GM18909 (cell line): ENCODE data around the gene STK16.

Experiments used
- ATAC-seq: cut with Tn5 transposase; IDR thresholded peaks from one replicate; pipeline ENCODE4 v1.9.1; 2021; ENCODE audit warnings: mild to moderate bottlenecking; ENCODE audit not compliant: unreplicated experiment, poor library complexity

STK16 gene

DNA sequence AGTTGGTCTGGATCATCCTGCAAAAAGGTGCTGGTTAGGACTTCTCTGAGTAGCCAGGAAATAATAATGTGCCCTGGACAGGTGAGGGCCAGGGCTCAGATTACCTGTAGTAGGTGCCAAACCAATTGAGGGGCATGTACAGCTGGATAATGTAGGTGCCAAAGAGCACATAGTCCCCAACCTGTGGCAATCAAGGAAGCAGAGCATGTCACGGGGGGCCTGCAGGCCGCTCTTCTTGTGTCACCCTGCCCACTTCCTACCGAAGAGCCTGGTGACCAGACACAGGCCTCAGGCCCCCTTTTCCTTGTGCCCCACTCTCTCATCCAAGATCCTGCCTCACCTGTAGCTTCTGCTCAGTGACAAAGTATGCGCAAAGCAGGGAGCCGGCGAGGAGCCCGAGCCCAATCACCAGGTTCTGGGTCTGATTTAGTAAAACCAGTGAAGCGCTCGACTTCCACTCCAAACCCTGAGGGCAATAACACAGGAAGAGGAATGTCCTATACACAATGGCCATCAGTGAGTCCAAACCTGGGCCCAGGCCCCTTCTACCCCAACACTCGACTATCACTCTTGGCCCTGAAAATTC, 31.7 kb upstream of the STK16 start:
- no peak for ATAC-seq

DNA sequence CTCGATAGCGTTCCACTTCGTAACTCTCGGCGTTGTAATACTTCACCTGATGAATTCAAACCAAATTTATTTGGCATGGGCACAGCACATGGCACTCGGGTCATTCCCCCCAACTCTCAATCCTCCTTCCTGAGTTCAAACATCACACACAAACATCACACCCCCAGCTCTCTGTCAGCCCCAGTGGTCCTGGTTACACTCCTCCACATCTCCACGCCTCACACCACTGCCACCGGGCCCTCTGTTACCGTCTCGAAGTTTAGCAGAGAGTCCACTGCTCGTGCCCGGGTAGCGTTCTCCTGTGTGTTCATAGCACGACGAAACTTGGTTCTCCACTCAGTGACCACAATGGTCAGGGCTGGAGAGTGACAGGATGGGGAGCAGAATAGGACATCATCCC, 31.1 kb upstream of the STK16 start:
- ATAC-seq = no peak

DNA sequence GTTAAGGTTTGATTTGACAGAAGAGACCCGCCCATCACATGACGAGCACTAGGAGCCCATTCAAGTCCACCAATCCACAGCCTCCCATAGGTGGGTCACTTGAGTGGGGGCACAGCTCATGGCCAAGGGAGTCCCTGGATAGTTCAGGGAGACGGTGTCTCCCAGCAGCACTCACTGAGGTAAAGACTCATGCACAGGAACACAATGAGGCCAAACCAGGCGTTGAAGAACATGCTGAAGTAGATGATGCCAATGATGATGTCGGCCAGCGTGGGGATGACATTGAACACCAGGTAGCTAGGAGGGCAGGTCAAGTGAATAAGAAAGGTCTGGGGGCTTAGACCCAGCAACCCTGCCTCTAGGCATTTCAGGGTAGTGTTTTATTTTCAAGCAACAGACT, 30.5 kb upstream of the STK16 start:
- ATAC-seq = no peak

DNA sequence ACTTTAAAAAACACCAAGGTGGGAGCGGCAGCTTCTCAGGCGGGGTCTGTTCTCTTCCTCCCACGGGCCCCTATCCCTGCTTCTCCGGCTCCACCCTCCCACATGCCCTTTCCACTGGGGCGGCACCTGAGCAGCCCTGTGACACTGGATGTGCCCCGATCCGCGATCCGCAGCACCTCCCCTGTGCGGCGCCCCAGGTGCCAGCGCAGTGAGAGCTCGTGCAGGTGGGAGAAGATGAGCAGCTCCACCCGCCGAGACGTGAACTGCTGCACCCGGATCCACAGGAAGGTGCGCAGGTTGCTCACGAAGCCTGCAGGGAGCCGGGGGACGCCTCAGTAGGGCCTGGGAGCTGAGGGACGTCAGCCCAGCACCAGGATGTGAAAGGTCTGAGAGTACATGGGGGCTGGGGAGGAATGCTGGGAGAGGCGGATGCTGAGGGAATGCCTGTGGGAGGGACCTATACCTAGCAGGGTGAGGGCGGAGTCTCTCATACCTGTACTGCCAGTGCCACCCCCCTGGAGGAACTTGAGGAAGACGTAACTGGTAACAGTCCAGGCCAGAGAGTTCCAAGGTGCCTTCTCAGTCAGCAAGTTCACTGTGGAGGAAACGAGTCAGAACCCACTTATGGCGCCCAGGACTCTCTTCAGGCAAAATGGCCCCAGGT, 29.3 kb upstream of the STK16 start:
- no peak for ATAC-seq

DNA sequence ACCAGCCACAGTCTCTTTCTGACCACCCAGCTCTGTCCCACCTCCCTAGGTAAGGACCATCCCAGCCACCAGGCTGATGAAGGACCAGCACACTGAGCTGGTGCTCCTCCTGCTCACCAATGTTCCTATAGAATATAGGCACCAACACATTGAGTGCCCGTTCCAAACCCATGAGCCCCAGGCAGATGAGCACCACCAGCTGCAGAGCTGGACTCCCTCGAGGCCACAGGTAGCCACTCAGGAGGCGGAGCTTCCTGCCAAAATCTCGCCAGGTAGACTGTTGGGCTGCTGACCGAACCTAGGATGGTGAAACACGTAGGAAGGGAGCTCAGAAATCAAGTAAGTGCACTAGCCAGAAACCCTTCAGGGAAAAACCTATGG, 28.8 kb upstream of the STK16 start:
- ATAC-seq = no peak

DNA sequence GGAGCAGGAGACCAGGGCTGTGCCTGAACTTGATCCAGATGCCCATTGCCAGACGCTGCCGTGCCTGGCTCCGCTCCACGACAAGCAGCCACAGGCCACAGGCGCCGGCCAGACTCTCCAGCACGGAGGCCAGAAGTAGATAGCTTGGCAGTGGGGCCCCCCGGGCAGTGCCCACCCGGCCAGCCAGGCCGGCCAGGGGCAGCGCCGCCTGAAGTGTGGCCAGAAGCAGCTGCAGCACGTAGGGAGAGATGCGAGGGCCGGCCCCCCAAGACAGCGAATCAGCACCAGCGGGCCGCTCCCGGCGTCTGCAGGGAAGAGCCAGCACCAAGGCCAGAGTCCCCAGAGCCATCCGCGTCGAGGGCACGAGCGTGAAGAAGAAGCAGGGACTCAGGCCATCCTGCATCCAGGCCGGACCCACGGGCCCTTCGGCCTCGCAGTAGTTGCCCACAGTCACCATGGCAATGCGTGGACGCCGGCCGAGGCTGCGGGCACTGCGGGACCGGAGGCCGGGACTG, 27.0 kb upstream of the STK16 start:
- peak; percentile 22 for ATAC-seq

DNA sequence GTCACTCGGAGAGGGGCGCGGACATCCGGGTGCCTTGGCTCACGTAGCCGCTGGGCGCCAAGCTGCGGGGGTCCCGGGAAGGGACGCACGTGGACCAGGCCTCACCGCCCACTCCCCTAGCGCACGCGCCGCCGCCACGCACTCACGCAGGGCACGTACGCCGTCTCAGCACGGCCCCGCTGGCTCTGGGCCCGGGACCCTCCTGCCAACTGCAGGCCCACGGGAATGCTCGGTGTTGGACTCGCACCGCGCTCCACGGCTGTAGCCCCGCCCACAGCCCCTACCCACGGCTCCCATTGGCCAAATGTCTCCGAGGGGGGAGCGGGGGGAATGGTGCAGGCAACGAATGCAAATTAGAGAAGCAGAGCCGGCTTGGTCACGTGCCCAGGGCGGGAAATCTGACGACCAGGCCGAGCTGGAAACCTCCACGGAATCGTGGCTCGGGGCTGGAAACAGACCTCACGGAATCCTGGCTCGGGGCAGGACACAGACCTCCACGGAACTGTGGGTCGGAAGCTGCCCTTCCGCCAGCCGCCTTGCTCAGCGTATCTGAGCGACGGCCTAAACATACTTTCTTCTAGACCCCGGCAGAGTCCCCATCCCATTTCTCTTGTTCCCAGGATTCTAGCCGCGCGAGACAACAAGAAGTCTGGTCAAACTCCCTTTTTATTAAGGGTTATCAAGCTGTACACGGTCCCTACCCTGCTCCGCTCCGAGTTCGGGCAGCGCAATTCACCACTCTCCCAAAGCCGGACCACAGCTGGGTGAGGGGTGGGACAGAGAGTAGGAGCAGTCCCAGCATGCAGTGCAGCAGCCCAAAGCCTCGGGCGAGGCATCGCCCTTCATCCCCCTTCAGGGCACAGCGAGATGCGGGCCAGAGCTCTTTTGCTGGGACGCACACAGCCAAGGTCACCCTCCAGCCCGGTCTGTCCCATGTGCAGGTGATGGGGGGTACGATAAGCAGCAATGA, 26.3 kb upstream of the STK16 start, which contains the start of gene ABCB6:
ABCB6 (minus strand) TSS at position 227 of the 970 bp plus-strand sequence. CDS start 285 bp downstream, outside the sequence.
- ATAC-seq = peak; percentile 81

DNA sequence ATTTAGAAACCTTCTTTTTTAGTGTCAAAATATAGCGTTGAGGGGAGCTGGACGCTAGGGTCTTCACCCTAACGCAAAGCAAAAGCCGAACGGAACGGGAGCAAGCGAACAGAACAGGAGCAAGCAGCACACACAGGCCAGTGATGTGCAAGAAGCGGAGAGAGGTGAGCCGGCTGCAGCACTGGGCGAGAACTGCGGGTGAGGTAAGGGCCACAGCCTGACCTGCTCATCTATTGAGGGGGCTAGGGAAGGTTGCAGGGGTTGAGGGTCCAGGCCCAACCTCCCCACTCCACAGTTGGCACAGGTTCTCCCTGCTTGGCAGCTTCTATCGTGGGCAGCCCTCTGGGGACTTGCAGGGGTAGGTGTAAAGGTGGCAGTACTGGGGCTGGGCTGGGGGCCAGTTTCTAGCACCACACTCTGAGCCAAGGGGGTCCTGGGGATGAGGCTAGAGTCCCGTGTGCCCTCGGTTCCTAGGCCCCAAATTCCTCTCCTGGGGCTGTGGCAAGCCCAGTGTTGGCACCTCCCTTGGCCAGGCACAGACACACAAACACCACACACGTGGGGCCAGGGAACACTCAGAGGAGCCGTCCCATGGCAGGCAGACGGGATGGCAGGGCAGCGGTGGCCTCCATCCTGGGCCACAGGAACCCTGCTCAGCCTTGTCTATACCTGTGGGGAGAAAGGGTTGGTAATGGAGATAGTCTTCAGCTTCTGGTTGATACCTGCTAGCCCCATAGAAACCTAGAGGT, 25.3 kb upstream of the STK16 start:
- ATAC-seq = no peak

DNA sequence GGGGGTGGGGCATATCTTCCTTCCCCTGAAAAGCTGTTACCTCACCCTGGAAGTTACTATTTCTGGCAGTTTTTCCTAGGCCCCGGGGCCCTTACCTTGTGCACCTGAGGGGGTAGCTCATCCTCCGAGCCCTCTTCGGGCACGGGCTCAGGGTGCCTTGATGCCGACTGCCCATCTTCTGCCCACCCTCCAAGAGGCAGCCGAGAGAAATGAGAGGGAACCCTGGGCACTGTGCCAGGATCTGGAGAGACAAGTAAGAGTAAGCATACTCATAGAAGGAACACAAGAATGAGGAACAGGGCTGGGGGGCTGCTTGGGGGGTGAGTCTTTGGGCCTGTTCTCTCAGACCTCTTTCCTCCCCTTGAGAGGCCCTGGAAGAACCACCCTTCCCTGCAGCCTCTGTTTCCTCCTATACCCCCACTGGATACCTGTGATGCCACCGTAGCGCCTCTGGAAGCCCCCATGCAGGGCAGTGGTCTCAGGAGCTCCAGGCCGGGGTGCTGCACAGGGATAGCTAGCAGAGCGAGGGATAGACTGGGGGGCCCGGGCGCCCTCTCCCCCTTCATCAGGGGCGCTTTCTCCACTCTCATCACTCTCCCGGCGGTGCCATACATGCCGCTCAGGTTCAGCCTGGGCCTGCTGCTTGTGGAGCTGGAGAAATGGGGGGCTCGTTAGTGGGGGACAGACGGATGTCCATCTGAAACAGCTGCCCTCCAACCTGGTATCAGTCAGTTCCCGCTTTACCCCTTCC, 24.5 kb upstream of the STK16 start:
- no peak for ATAC-seq

DNA sequence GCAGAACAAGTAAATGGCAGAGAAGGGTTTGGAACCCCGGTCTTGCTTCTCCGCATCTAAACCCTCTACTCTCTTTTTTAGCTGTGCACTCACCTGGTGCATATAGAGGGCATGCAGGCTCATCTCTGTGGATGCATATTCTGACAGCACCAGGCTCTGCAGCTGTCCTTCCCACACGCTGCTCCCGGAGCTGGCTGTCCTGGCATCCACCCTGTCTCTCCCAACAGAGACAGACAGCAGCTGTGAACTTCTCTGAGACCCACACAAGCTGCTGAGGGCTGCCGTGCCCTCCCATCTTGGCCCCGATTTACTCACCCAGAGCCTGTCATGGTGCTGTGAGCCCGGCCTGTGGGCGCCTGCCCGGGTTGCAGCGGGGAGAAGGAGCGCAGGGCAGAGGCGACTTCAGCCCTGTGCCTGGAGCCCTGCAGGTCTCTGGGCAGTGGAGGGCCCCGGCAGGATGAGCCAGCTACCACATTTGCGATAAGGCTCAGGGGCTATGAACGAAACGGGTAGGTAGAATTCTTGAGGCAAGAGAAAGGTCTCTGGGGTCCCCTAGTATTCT, 23.2 kb upstream of the STK16 start:
- no peak for ATAC-seq

DNA sequence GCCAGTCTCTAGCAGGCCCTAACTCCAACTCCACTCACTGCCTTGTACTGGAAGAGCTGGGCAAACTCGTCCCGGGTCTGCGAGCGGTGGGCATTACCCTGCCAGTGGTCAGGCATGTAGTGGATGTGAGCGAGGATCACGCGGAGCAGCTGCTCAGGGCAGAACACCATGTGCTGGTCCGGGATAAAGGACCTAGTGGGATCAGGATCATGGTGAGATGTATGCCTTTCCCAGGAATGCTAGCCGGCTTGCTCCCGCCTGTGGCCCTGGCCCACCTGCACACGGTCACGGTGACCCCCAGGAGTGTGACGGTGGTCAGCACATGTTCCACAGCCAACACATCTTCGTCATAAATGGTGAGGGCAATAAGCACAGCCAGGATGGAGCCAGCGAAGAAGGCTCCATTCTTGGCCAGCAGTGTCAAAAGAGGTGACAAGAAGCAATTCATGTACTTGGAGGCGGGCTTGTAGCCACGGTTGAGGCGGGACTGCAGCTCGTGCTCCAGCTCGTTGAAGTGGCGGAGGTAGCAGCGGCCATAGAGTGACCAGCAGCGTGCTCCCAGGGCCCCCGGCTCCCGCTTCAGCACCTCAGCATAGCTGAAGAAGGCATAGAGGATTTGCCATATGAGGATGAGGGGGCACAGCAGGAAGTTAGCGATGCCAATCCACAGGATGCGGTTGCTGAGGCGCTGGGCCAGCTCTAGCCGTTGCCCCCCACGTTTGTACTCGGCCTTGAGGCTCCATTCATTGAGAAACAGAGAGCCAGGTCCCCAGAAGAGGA, 21.3 kb upstream of the STK16 start:
- ATAC-seq = no peak

DNA sequence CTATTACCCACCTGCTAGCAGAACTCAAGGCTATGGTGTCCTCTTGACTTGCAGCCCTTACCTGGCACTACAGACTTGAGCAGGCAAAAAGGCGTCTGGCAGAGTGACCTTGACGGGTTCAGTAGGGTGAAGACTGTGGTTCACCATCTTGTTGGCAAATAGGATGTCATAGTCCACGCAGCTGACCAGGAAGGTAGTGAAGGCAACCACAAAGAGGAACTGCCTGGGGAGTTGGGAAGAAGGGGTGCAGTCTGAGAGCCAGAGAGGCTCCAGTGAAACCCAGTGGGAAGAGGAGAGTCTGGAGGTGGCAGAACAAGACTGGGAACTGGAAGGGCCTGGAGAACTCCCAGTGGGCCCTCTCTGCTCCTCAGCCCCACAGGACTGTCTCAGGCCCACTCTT, 19.9 kb upstream of the STK16 start:
- no peak for ATAC-seq

DNA sequence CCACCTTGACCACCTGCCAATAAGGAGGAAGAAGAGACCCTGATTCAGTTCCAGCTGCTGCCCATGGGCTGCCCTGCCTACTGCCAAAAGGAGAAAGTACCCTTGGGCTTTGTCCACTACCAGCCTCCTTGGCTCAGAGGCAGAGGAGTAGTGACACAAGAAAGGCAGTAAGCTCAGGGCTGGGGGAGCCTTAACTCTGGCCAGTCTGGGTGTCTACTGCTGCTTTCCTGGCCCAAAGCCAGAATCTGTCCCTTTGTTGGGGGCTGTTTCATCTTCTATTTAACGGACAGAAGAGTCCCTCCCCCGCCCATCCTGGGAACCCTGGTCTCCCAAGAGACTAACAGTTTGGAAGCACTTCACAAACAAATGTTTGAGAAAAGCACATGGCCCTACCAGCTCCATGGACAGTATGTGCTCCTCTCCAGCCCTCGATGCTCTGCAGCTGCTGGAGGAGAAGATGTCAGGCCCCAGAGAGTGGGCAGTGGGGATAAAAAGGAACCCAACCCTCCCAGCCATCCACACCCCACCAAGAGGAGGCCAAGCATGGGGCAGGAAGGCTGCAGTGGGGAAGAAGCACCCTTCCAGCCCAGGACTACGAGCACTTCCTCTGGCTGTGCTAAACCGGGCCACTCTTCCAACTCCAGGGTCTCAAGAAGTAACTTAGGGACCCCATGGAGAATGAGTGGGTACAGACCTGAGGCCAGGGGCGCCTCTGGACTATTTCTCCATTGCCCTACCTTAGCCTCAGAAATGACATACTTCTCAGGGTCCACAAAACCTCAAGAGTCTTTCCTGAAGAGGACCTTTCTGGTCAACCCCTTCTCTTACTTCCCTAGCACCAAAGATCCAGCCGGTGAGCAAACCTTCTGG, 17.0 kb upstream of the STK16 start:
- ATAC-seq = no peak

DNA sequence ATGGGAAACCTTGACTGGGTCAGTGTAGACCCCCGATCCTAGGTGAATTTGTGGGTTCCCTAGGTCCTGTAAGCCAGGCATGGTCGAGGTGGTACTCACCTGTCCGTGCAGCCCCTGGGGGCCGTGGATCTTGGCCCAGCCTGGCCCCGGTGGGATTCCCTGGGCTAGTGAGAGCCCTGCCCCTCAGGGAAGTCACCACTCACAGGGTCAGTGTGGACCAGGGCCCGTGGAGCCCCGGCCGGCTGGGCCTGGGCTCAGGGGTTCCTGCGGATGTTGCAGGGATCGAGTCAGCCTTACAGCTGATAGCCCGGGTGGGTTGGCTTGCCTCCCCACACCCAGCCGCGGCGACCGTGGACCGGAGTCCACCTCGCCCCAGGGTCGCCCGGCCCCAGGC, 16.4 kb upstream of the STK16 start:
- no peak for ATAC-seq

DNA sequence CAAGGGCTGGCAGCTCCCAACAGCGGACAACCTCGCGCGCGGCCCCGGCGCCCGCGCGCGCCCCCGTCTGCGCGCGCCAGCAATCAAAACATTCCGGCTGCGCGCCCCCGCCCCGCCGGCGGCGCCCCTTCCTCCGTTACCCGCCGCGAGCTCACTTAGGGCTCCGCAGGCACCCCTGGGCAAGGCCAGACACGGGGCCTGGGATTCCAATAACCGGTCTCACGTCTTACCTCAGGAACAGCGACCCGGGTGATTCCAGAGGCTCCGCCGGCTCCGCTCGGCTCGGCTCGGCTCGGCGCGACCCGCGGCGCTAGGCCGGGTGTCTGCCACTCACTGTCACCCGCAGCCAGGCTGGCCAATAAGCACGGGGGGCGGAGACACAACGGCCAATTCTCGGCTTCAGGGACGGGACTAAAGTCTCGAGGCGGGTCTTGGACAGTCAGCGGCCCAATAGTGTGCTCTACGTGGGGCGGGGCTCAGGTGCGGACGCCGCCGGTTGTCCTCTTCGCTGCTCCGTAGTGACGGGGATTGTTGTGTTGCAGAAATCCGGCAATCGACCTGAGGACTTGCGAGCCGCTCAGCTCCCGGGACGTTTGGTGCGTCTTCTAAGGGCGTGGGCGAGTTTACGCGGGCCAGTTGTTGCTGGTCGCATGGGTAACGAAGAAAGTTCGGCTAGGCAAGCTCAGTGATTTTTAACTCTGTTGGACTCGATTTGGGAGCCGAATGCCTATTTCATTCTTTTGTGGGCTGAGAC, 15.8 kb upstream of the STK16 start, which contains the start of the genes ANKZF1 and ATG9A:
ANKZF1 (plus strand) TSS at position 502 of the 754 bp plus-strand sequence. CDS start 452 bp downstream, outside the sequence.
ATG9A (minus strand) TSS at position 332 of the 754 bp plus-strand sequence. CDS start 1,612 bp downstream, outside the sequence.
- ATAC-seq = peak; percentile 97

DNA sequence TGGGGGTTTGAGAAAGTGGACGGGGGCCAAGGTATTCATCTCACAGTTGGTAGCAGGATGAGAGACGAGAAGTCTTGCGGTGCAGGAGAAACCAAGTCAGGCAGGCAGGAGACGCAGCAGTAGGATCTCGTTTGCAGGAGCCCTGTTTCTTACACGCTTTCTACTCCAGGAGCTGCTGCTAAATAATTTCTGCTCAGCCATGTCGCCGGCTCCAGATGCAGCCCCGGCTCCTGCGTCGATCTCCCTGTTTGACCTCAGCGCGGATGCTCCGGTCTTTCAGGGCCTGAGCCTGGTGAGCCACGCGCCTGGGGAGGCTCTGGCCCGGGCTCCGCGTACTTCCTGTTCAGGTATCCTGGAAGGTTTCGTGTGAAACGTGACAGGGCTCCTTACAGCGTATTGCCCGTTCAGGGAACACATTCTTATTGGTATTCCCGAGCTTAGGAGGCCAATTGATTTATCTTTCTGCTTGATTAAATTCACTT, 15.2 kb upstream of the STK16 start:
- peak; percentile 19 for ATAC-seq
